ENCODE data around the gene WFS1.

GRCh38 chr4:6230502-6230785 lies 39.2 kb upstream of the WFS1 start:
- TF ChIP-seq, protein P1, sequence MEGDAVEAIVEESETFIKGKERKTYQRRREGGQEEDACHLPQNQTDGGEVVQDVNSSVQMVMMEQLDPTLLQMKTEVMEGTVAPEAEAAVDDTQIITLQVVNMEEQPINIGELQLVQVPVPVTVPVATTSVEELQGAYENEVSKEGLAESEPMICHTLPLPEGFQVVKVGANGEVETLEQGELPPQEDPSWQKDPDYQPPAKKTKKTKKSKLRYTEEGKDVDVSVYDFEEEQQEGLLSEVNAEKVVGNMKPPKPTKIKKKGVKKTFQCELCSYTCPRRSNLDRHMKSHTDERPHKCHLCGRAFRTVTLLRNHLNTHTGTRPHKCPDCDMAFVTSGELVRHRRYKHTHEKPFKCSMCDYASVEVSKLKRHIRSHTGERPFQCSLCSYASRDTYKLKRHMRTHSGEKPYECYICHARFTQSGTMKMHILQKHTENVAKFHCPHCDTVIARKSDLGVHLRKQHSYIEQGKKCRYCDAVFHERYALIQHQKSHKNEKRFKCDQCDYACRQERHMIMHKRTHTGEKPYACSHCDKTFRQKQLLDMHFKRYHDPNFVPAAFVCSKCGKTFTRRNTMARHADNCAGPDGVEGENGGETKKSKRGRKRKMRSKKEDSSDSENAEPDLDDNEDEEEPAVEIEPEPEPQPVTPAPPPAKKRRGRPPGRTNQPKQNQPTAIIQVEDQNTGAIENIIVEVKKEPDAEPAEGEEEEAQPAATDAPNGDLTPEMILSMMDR (IDR thresholded peaks at IDR 0.05), result no peak
- TF ChIP-seq POLR2A (IDR thresholded peaks at IDR 0.05), result no peak
- no peak for TF ChIP-seq EP300 (IDR thresholded peaks at IDR 0.05)
